T-helper 1 cell (primary cell): ENCODE data around the gene CELF2.
"Not testable (repeated sequence)": the region's sequence is repeated elsewhere in the genome, so short reads cannot be mapped to it uniquely, and the experiment has no call there.

Experiments used
- DNase-seq, 5 donors: peaks; one replicate each; pipeline ENCODE4 v3.0.0-alpha.2; 2012 to 2020

Gene CELF2

DNA sequence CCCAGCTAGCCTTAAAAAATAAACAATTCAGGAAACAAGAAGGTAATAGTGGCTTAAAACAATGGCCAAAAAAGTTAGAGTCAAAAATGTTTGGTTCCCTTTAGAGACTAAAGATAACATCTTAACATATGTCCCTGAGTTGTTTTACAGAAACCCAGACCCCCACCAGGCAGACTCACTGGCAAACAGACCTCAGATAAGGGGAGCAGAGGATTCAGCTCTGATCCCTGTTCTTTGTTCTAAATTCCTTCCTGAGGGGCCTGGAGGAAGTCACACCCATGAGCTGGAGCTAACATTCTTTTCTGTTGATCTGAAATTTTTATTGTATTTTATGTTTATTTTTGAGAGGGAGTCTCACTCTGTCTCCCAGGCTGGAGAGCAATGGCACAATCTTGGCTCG is 346.6 kb downstream of the CELF2 start:
- no peak for DNase-seq

DNA sequence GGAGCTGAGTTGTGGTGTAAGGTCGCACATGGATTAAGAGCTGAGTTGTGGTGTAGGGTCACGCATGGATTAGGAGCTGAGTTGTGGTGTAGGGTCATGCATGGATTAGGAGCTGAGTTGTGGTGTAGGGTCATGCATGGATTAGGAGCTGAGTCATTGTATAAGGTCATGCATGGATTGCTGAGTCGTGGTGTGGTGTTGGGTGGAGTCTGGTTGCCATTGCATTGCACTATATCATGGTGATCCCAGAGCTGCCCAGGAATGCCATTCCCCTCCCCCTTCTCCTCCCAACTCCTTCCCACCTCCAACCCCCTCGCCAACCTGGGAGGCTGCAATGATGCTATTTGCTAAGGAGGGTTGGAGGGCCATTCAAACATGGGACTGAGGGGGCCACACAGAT is 349.2 kb downstream of the CELF2 start:
- not testable (repeated sequence) for DNase-seq

GRCh38 chr10:11367505-11367904 is 349.8 kb downstream of the CELF2 start:
- DNase-seq: no peak

- DNase-seq: no peak
Measured at GRCh38 chr10:11373717-11374171, 356.1 kb downstream of the CELF2 start.

GRCh38 chr10:11377267-11377666 is 359.6 kb downstream of the CELF2 start:
- DNase-seq: no peak

GRCh38 chr10:11378835-11379234 is 361.2 kb downstream of the CELF2 start:
- DNase-seq: no peak

- no peak for DNase-seq
Measured at GRCh38 chr10:11379771-11380170, 362.1 kb downstream of the CELF2 start.

DNA sequence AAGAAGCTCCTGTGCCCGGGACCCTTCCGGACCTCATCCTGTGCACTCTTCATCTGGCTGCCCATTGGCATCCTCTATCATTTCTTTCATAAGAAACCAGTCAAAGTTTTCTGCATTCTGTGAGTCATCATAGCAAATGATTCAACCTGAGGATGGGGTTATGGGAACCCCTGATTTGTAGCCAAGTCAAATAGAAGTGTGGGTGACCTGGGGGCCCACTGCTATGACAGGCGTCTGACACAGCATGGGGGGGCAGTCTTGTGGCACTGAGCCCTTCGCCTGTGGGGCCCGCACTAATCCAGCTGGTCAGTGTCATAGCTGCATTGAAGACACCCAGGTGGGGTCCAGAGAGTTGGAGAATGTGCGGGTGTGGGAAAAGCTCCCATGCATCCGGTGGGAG is 363.4 kb downstream of the CELF2 start:
- DNase-seq: no peak

DNA sequence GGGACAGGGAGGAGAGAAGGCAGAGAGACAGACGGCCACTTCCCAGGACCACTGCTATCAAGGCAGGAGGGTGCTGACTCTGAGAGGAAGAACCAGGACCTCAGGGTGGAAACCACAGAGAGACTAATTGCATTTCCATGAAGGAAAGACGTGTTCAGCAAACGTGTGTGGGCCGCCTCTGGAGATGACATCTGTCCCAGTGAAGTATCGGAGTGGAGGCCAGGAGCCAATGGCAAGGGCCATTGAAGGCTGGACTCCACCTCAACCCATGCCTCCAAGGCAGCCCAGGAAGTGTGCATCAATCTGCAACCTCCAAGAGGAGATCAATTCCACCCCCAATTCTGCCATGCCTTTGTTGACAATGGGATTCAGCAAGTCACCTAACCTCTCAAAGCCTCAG is 363.8 kb downstream of the CELF2 start:
- no peak for DNase-seq

DNA sequence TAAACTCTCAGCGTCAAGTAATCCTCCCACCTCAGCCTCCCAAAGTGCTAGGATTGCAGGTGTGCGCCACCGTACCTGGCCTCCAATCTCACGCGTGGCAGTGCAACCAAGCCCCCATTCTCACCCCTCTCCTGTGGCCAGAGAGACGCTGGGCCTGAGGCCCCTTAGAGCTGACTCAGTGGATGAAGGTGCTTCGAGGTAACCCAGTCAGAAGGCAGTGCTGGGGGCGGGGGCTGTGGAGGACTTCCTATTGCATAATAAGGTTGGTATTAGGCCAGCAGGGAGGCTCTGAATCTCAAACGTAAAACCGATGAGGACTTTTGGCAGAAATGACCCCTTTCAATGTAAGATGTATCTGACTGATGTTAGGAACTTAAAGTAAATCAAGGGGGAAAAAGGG is 364.5 kb downstream of the CELF2 start:
- no peak for DNase-seq

- no peak for DNase-seq
Measured at GRCh38 chr10:11386044-11386443, 368.4 kb downstream of the CELF2 start.
